ENCODE measurements around the gene RTP3.

Gene RTP3

DNA sequence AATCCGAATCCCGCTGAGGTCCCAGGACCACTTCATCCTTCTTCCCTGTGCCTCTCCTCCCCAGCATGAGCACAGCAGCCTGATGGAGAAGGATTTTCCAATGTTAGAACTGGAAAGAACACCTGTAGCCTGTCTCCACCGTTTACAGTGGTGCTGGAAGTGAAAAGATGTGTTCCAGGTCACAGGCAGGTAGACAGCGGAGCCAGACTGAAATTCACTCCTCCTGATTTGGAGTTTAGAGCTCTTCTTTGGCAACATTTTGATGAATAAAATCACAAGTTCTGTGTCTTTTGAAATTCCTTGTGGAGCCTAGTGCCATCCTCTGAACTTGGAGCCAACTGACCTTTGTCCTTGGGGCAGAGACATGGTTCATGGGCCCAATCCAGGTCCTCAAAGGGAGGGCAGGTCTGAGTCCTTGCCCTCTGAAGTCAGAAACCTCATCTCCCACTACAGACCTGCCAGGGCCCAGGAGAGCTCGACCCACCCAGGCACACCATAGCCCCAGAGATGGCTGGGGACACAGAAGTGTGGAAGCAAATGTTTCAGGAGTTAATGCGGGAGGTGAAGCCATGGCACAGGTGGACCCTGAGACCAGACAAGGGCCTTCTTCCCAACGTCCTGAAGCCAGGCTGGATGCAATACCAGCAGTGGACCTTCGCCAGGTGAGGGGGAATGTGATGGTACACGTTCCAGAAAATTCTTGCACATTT is at the start of gene RTP3:
RTP3 (plus strand) TSS at position 421 of the 710 bp plus-strand sequence; CDS start at position 508, 87 bp downstream.
- DNase-seq = no peak

DNA sequence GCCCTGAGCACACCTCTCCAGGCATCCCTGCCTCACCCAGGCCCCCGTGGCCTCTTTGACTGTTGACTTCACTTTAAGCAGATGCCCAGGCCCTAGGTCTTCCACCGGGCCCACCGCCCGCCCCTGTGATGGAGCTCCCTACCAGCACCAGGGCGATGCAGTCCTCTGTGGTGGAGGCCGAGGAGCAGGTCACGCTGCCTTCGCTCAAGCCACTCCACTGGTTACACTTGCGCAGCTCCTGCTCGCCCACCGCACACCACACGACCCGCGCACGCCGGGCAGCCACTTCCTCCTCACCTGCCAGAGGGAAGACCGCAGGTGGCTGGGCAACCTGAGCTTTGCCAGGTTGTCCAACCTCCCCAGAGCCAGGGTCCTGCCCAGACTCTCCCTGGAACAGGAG is 49.1 kb upstream of the RTP3 start:
- no peak for DNase-seq

DNA sequence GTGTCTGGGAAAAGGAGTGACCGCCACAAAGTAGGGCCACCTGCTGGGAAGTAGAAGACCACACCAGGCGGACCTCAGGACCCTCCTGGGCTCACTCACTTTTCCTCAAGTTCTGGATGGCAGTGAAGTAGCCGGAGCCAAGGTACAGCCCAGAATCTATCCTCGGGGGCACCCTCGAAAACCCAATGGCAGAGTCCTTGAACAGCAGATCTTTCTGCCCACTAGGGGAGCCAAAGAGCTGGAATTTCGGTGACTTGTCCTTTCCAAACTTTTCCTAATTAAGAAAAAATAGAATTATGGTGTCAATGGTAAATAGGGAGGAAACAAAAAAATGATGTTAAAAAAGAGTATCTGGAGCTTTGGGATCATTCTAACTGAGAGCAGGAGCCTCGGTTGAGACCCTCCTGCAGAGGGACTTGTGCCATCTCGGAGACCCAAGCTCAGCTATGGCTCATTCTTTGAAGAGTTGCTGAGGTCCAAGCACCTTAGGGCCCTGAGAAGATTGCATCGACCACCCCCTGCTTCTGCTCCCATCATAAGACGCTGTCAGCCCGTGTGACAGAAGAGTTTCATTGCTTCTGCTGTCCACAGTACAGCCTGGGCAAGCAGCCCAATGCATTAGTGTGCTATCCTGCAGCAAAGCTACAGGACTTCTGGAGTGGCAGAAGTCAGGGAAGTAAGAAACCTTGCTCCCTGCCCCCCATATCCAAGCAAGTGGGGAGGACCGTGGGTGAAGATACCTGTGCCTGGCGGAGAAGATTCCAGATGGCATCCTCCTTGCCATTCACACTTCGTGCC is 47.8 kb upstream of the RTP3 start:
- no peak for DNase-seq

DNA sequence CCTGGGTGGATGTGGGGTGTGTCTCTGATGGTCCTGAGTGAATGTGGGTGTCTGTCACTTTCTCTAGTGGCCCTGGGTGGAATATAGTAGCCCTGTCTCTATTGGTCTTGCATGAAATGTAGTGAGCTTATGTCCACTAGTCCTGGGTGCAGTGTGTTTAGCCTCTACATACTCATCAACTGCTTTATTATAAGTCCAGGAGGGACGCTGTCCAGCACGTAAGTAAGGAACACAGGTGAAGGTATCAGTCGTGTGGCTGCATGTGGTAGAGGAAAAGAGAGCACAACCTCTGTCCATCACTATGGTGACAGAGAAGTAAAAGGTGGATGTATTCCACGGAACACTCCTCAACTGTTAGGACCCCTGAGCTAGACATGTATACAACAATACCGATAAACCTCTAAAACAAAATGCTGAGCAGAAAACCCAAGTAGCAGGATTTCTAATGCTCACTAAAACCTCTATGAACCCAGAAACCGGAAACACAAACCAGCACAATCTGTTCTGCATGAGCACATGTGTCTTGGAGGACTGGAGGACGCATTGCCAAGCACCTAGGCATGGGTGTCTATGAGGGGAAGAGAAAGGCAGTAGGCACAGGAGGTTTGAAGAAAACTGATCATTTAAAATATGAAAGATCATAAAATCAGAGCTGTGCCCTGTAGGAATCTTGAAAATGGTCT is 44.1 kb upstream of the RTP3 start:
- no peak for DNase-seq

DNA sequence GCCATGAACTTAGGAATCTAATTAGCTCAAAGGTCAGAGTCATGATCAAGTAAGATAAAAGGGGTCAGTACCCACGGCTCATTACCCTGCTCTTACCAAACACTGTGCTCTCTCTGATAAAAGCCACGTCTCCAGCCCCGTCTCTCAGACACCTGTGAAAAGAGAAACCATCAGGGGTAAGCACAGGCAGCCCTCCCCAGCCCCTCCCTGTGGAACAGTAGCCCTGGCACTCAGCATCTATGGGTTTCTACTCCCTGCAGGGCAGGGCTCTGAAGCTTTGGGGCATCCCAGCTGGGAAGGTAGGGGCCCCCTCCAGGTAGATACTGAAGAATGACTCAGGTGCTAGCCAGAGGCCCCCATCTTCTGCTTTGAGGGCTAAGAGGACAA is 43.6 kb upstream of the RTP3 start:
- DNase-seq = no peak

DNA sequence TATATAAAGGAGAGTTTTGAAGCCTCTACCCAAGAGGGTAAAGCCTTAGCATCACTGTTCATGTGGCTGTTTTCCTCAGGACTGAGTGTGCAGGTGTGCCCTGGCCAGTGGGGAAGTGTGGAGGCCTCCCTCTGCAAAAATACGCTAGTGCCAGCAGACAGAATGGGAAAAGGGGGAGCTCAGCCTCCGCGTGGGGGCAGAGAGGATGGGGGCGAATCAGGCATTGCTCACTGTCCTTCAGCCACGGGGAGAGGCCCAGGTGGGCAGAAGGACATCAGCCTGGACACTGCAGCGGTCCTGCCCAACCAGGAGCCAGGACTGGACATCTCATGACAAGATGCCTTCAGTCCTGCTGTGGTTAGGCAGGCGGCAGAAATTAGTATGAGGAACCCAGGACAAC is 43.2 kb upstream of the RTP3 start:
- DNase-seq = no peak

DNA sequence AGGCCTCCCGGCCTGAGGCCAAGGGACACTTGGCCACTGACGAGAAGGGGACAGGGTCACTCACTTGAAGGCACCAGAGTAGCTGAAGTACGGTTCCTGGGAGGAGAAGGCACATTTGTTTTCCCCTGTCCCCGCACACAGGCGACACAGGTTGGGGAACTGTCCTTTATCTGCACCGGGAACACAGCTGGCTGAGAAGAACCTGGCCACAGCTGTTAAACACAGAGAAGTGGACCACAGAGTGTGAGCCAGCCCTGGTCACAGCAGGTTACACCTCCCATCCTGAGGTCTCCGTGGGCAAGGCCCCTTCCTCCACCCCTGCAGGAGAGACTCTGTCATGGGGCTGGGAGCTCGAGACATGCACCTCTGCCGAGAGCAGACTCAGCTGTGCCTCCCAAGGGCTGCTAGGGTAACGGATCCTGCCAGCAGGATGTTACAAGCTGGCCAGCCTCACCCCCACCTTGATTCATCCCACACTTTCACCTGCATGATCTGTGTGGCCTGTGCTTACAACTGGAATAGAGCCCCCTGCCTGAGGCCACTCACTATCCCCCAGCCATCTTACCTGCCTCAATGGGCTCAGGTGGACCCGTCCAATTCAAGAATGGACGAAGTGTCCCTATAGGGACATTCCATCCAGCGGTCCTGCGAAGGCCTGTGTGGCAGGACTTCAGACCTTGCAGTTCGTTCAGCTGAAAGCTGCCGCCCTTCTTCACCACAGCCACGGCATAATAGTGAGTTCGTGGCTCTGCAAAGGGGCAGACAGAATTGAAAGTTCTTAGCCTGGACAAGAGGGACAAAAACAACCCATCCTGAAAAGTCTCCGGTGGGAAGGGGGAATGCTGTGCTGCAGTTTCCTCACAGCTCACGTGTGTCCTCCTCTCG is 42.3 kb upstream of the RTP3 start:
- no peak for DNase-seq

DNA sequence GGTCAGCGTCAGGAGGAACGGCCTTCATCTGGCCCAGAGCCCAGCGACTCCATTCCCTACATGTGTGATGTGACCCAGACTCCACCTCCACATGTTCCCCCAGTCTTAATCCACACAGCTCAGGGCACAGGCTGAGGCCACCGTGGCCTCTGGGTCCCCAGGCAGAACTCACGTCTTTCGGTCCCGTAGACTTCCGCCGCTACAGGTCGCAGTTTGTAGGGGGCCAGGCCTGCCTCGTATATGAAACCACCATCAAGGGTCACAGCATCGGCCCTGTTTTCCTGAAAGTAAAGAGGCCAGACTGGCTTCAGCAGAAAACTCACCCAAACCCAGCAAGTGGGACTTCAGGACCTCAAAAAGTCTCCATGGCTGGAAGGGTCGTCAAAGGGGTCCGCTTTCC is 41.7 kb upstream of the RTP3 start:
- DNase-seq = no peak

DNA sequence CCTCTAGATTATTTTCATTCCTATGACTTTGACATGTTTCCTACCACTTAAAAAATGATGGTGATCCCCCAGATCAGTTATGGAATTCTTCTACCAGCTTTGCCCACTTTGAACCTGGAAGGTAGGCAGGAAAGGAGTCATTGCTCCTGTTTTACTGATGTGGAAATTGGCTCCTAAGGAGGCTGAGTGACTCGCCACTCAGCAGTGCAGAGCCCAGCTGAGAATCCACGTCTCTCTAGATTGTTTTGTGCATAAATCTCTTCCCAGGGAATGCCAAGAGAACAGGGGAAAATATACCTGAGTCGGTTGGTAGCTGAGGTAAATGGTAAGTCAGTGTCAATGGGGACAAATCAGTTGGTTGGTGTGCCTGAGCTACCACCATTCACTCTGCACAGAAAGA is 37.7 kb upstream of the RTP3 start:
- no peak for DNase-seq

DNA sequence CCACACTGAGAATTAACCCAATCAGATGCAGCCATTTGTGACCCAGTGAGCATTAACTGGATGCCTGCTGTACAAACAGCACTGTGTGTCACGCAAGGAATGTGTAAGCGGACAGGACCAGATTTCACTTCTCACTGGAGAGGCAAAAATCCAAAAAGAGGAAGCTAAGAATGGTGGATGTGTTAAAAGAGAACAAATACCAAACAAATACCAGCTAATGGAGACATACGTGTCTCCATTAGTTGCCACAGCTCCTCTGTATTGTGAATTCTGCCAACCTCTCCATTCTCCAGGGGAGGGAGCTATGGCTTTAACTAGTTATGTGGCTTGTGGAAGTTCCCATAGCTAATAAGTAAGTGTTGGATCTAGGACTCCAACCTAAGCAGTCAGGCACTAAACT is 35.7 kb upstream of the RTP3 start:
- DNase-seq = no peak

DNA sequence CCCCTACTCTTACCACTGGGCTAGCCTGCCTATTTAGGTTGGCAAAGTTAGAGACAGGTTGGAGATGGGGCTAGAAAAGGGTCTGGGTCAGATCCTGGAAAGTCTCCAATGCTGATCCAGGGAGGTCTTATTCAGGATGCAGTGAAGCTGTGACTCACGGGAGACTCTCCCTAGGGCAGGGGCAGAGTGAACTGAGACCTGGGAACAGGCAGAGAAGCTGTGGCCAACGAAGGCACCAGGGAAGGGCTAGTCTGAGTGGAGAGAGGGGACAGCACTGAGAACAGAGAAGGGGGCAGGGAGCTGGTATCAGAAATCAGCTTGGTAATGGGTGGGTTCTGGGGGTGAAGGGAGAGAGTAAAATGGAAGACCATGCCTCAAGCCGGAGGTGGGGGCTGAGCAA is 35.3 kb upstream of the RTP3 start:
- DNase-seq = no peak

DNA sequence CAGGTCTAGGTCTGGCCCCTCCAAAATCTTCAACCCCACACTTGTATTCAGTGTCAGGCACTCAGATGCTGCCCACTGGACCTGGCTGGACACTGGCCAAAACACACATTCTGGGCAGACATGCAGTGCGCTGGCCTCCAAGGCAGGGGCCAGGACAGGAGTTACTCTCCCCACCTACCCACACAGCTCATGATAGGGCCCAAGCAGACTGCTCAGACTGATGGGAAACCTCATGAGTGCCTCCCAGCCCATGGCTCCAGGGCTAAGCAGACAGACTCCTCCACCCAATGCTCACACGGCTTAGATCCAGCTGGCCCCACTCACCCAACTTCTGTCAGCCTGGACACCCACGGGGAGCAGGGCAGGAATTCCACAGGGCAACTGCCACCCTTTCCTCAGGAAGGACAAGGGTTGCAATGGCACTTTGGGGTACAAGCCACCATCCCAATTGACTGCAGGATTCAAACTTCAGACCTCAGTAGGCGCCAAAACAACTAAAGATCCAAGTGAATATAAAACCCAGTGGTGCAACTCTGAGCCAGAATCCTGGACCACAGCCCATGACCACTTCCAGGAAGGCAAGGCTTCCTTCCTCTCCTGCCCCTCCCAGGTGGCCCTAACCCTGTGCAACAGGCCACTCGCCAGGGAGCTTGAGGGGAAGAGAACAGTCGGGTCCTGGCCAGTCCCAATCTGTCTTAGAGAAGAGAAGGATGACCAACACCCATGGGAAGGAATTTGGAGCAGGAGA is 34.5 kb upstream of the RTP3 start:
- no peak for DNase-seq

DNA sequence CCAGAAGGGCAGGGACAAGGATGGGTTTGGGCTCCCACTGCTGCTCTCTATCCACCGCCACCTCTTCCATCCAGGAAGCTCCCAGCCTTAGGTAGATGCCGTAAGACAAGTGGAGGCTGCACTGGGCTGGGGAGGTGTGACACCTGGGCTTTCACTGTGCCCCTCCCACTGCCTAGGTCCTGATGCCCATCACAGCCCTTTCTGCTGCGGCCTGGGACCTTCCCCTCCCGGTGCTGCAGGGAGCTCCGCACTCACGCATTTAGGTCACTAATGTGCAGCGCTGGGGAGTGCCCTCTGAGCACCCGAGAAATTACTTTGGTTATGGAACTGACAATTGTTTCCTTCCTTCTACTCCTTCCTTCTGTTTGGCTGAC is 33.9 kb upstream of the RTP3 start:
- DNase-seq = no peak

DNA sequence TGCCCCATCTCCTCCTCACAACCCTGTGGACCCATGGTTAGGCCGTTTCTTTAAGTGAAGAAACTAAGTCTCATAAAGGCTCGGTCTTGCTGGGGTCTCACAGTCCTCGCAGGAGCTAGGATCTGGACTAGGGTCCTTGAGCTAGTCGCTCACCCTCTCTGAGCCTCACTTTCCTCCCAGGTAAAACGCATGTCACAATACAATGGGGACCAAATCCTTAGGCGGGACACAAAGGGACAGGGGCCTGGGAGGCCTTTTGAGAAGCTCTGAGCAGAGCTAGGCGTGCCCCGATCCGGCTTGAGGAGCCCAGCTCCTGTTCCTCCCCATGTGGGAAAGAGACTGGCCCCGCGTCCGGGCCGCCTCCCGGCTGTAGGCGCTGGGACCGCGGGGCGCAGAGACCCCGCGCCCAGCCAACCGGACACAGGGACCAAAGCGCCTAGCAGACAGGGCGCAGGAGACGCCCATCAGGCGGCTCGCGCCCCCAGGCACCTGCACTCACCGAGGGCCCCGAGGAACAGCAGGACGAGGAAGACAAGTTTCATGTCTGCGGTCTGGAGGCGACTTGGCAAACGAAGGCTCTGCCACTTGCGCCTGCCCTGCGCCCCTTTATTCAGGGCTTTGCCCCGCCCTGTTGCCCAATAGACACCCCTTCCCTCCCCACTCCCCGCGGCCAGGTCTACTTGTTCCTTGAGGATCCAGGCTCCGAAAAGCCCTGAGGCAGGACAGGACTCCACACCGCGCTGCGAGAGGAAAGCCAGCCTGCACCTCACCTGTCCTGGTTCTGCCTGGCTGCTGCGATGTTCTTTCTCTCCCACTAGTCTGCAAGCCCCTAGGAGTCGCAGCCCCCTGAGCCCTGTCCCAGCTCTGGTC is 33.2 kb upstream of the RTP3 start, which contains the start of gene LTF:
LTF (minus strand) TSS at position 580 of the 870 bp plus-strand sequence; CDS start at position 542, 38 bp downstream.
- no peak for DNase-seq

DNA sequence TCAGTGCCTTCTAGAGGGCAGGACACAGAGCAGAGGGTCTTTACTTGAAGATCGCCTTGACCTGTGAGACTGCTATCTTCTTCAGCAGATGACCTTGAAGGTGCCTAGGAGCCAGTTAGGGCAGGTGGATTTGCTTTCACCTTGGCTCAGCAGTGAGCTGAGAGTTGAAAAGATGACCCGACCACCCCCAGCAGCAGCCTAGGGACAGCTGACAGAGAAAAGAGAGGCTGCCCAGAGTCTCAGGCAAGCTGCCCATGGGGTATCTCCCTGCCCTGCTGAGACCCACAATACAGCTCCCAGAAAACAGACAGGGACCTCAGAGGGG is 32.6 kb upstream of the RTP3 start:
- DNase-seq = no peak

DNA sequence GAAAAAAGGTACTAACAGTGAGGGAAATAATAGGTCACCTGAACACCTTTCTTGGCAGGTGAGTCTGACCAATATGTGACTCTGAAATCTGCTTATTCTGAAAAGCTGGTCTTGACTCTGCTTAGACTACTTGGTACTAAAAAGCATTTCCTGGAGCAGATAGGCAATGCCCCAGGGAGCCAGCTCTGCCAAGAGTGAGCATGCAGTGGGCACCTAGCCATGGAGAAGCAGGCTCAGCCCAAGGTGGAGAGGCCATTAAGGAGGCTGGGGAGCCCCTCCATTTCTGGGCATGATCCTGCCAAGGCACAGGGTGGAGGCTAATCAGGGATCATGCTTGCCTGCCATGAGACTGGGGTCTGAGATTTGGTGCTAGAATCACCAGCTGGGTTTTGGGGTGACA is 31.5 kb upstream of the RTP3 start:
- DNase-seq = no peak

DNA sequence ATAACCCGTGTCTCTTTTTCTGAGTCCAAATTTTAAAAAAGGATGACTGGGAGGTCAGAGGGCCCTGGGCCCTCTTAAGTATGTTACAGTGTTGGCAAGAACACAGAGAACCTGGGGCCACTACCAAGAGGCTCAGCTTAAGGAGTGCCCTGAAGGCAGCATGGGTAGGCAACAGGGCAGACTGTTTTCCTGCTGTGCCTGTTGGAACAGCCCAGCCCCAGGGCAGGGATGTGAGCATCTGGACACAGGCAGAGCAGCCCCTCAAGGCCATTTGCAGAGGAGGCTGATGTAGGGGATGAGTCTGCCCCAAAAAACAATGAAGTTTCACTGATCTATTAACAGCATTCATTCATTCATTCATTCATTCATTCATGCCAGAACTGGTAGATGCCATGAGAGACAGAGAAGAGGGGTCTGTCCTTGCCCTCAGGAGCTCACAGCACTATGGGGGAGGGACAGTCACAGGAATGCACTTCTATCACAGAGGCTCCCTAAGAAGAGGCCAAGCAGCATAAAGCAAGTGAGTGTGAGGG is 30.8 kb upstream of the RTP3 start:
- DNase-seq = no peak

DNA sequence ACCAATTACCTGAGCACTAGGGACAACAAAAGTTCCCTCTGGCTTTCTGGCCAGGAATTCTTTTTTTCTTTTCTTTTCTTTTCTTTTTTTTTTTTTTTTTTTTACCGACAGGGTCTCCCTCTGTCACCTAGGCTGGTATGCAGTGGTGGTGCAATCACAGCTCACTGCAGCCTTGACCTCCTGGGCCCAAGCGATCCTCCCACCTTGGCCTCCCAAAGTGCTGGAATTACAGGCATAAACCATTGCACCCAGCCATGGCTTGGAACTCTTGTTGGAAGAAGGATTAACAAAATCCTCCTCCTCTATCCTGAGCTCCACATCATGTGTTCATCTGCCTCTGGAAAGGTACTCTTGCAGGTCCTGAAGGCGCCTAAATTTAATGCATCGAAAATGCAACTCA is 30.2 kb upstream of the RTP3 start:
- no peak for DNase-seq

DNA sequence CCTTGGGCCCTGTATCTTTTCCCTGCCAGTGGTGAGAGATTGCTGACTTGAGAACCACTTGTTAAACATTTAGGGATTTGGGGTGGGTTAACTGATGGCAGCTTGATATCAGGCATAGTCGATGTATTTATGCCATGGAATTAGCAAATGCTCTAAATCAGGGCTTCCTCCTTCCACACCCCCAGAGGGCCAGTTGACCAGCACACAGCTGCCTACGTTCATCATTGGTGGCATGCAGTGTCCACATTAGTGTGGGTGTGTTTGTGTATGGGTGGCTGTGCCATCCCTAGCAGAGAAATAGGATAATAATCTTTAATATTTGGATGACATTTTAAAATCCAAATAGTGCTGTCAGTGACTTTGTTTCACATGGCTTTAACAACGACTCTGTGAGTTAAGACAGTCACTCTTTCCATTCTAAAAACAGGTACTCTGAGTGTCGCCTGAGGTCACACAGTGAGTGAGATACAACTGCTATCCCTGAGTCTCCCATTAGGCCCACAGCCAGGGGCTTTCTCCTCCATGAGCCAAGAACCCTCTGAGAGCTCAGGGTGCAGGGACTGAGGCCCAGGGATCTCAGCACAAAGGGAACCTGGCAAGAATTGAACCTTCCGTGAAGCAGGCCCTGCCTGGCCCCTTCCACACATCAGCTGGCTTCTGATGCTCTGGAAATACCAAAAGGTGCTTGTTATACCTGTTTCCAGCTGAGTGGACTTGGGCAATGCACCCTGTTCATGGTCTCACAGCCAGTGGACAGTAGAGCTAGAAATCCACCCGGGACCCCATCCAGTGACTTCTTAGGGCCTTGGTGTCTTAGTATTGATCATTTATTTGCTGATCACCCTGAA is 28.8 kb upstream of the RTP3 start:
- no peak for DNase-seq
